ENCODE data around the gene COPZ2.
"Not testable (repeated sequence)": the region's sequence is repeated elsewhere in the genome, so short reads cannot be mapped to it uniquely, and the experiment has no call there.

Gene COPZ2, protein sequence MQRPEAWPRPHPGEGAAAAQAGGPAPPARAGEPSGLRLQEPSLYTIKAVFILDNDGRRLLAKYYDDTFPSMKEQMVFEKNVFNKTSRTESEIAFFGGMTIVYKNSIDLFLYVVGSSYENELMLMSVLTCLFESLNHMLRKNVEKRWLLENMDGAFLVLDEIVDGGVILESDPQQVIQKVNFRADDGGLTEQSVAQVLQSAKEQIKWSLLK

DNA sequence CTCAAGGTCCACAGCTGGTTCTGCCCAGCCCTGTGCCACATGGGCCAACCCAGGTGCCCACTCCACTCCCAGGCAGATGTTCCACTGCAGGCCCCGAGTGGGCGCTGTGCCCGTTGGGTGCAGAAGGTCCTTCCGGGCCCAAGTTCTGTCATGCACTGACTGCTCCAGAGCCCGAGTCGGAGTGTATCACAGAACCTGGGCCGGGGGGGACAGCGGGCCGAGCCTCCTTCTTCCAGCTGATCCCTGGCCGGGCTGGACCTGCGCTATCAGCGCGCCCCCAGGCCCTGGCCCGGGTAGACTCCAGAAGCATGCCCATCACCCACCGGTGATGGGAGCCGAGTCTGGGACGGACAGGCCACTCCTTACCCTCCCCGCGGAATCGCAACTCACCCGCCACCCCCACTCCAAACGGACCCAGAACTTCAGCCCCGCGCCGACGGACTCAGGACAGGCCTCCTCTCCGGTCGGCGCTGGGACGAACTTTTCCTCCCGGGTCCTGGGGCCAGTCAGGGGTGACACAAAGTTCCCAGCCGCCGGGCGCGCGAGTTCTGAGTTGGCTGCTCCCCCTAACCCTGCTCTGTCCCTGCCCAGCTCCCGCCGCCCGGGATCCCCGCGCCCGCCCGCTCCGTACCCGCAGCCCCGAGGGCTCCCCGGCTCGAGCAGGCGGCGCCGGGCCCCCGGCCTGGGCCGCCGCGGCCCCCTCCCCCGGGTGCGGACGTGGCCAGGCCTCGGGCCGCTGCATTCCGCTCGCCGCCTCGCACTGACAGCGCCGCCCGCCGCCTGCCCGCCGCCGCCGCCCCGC is at the start of gene COPZ2:
COPZ2 (minus strand) TSS at position 762 of the 802 bp plus-strand sequence; CDS start at position 742, 20 bp downstream.
- DNase-seq = peak; percentile 66 to 72

DNA sequence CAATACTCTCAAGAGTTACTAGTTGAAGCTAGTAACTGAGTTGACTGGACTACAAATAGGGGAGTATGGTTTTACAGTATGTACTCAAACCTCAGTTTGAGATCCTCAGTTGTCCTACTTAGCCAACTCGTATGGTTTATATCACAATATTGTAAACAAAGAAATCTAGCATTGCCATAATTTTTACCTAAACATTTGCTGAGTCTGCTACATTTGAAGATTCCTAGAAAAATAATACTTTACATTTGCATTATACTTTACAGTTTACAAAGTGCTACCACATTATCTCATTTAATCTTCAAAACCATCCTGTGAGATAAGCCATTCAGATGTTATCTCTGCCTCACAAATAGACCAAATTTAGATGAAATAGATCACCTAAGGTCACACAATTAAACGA is 47.3 kb upstream of the COPZ2 start:
- no peak for DNase-seq

DNA sequence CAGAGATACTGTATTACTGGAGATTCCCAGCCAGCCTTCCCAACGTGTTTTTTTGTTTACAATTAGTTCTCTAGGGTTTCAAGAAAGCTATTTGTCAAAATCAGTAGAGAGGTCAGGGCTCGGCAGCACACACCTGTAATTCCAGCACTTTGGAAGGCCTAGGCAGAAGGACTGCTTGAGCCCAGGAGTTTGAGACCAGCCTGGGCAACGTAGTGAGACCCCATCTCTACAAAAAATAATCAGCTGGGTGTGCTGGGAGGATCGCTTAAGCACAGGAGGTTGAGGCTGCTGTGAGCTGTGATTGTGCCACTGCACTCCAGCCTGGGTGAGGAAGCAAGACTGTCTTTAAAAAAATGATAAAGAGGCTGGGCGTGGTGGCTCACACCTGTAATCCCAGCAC is 44.3 kb upstream of the COPZ2 start:
- no peak for DNase-seq

DNA sequence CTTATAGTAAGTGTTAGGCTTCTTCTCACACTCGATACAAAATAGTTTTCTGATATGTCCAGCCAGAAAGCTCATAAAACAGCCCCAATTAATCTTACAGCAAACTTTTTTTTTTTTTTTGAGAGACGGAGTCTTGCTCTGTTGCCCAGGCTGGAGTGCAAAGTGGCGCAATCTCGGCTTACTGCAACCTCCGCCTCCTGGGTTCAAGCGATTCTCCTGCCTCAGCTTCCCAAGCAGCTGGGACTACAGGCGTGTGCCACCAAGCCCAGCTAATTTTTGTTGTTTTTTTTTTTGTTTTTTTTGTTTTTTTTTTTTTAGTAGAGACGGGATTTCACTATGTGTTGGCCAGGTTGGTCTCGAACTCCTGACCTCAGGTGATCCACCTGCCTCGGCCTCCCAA is 39.6 kb upstream of the COPZ2 start:
- not testable (repeated sequence) for DNase-seq

DNA sequence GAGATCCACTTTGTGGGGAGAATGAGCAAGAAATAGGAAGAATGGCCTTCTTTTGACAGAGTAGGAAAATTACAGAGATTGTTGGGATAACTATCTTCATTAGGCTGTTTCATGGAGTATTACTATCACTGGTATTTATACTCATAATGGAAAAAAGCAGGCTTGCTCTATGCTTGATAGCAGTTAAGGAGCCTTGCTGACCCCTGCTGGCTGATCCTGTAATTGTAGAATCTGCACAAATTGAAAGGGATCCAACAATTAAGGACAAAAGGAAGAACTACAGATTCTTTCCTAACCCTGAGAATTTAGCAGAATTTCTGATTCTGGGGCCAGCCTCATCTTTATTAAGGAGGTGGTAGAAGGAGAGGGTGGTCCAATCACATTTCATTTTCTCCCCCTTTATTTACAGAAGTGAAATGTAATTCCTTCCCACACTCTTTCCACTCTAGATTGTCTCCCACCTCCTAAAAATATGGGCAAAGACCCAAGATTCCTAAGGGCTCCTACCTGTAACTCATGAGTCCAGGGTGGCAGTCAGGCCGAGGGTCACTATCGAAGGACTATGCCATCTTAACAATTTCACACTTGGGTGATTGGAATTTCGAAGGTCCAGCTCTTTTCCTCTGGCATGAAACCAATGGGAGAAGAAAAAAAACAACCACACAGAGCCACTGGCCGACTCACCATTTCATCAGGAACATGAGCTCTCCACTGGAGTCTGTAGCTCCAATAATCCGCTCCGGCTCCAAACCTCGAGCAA is 36.9 kb upstream of the COPZ2 start:
- peak; percentile 70 to 82 for DNase-seq

DNA sequence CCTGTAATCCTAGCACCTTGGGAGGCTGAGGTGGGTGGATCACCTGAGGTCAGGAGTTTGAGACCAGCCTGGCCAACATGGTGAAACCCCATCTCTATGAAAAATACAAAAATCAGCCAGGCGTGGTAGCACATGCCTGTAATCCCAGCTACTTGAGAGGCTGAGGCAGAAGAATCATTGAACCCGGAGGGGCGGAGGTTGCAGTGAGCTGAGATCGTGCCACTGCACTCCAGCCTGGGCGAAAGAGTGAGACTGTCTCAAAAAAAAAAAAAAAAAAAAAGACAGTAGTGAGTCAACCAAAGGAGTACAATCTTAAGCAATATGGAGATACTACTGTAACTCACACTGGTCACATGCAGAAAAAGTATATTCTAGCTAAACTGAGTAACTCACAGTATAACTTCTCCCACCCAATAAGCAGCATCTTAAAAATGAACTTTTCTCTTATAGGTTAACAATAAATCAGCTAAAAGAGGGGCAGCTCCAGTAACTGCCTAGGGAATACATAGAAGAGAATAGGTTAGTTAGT is 36.0 kb upstream of the COPZ2 start:
- DNase-seq = not testable (repeated sequence)

DNA sequence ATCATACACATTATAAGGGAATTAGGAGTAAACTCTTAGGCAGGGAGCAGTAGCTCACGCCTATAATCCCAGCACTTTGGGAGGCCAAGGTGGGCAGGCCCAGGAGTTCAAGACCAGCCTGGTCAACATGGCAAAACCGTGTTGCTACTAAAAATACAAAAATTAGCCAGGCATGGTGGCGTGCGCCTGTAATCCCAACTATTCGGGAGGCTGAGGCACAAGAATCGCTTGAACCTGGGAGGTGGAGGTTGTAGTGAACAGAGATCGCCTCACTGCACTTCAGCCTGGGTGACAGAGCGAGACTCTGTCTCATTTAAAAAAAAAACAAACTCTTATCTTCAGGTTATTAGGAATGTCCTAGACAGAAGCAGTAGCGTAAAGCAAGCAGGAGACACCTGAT is 35.2 kb upstream of the COPZ2 start:
- DNase-seq = not testable (repeated sequence)

DNA sequence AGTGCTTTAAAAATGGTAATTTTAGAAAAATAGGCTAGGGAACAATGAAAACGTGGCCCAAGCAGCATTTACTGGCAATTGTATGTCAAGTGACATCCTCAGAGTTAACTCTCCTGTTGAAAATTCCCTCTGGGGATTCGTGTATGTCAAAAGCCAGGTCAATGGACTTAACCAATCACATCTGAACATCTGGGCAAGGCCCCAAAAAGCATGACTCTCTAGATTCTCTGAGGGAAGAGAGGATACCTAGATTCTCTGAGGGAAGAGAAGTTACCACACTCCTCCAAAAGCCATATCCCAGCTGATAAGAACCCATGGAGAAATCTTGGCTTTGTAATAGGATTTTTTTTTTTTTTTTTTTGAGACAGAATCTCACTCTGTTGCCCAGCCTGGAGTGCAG is 34.1 kb upstream of the COPZ2 start:
- DNase-seq = no peak

DNA sequence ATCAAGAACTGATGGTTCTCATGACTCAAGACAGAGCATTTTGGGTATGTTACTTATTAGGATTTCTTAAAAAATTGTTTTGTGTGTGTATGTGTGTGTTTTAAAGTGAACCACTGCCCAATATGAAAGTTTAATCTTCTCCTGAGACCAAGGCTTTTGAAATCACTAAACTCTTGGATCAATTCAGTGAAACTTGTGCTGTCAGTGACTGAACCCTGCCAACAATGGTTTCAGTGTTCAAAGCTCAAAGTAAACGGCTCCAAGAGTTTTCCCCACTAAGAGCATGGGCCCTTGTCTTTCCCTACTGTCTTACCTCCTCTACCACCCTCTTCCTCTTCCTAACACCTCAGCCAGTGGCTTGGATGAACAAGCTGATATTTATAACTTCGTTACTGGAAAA is 32.6 kb upstream of the COPZ2 start:
- DNase-seq = no peak

DNA sequence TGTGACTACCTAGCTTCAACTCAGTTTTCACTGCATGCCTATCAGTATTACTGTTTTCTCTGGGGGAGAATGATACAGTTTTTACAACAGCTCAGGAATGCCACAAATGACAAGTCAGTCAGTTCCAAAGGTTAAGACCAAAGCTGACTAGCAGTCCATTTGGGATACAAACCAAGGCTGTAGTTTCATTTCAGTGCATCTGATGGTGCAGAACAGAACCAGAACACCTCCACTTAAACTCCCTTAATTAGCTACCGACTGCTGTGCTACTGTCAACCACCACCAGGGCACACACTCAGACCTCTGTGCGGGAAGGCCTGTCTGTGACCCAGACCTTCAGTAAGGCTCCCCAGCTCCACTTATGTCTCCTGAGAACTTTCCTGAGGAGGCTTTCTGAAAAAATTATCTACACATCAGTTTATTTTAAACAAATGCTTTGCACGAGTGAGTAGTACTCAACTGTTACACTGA is 30.9 kb upstream of the COPZ2 start:
- DNase-seq = no peak

DNA sequence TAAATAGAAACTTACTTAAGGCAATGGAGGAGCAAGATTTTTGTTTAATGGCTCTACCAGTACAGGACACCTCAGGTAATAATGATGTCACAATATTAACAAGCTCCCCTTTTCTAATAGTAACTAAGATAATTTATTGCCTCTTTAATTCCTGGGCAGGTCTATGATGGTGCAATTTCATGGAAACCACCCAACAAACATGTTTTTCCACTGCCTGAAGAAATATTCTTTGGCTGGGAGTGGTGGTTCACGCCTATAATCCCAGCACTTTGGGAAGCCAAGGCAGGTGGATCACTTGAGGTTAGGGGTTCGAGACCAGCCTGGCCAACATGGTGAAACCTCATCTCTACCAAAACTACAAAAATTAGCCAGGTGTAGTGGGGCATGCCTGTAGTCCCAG is 30.2 kb upstream of the COPZ2 start:
- not testable (repeated sequence) for DNase-seq

DNA sequence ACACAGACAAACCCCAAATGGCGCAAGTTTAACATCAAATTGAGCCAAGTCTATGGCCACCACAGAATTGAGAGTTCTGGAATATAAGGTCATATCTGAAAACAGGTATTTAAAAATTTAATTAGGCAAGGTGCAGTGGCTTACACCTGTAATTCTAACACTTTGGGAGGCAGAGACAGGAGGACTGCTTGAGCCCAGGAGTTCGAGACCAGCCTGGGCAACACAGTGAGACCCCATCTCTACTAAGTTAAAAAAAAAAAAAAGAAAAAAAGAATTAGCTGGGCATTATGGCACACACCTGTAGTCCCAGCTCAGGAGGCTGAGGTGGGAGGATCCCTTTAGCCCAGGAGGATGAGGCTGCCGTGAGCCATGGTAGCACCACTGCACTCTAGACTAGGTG is 29.6 kb upstream of the COPZ2 start:
- no peak for DNase-seq

DNA sequence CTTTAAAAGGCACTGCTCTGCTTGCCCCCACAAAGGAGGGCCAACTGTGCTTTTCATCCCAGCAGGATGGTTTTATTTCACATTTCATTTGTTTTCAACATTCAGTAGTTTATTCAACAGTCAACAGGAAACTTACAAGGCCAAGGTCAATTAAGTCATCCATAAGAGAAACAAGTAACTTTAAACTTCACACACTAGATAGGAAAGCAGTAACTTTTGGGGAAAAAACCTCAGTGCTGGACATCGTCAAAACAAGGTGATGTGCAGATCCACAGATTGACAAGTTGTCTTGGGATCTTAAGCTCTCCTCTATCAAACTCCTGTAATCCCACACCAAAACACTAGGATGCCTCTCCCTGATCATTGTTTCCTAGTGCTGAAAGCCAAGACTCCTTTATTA is 29.1 kb upstream of the COPZ2 start:
- no peak for DNase-seq

DNA sequence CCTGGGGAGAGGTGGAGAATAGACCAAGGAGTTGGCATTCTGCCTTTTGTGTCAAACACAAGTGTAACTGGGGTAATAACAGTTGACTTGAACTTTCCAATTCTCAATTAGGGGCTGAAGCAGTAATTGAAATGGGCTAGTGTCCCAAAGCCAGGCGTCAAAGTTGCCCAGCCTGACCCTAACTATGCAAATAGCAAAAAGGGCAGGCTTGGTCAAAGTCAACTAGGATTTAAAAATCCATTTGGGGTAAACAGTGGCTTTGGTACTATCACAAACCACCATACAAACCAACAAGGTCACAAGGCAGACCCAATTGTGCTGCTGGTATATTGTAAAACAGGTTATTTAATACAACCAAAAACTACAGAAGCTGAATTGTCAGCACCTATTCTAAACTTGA is 28.6 kb upstream of the COPZ2 start:
- DNase-seq = no peak

DNA sequence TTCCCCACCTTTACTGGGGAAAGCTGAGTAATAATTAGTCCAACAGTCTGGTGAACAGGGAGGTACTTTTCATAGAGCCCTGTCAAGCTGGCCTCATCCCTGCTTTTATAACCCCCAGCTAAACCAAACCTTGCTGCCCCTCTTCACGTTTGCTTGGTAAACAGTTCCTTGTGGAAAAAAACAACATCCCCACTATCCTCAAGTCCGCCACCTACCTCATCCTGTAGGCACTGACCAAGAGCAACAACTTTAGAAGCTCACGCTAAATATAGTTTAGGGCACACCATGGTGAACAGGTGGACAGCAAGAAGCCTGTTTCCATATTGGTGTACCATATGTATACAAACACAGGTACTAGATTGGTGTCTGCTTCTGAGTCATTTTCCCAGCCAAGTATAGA is 27.0 kb upstream of the COPZ2 start:
- DNase-seq = no peak

DNA sequence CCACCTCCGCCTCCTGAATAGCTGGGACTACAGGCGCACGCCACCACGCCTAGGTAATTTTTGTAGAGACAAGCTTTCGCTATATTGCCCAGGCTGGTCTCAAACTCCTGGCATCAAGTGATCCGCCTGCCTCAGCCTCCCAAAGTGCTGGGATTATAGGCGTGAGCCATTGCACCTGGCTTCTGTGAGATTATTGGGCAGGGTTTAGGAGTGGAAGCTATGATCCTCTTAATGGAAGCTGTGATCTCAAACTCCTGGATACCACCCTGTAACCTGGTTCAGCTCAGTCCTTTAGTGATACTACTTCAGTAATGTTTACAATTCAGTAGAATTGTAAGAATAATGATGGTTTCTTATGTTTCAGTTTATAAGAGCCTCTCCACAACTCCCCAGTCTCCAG is 24.7 kb upstream of the COPZ2 start:
- no peak for DNase-seq

DNA sequence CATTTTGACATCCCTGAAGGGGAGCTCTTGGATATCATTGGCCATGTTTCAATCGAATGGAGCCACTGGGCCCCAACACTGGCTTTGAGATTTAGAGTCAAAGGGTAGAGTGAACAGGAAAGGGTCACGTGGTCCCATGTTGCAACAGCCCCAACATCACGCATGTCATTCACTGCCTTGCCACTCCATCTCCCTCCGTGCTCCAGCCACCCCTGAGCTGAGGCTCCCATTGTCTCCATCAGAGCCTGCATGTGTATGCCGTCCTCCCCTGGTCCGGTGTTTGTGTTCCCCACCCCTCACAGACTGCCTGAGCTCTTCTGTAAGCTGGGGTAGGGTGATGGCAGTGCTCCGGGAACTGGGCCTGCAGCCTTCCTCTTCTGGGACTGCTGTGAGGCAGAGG is 22.7 kb upstream of the COPZ2 start:
- DNase-seq = no peak

DNA sequence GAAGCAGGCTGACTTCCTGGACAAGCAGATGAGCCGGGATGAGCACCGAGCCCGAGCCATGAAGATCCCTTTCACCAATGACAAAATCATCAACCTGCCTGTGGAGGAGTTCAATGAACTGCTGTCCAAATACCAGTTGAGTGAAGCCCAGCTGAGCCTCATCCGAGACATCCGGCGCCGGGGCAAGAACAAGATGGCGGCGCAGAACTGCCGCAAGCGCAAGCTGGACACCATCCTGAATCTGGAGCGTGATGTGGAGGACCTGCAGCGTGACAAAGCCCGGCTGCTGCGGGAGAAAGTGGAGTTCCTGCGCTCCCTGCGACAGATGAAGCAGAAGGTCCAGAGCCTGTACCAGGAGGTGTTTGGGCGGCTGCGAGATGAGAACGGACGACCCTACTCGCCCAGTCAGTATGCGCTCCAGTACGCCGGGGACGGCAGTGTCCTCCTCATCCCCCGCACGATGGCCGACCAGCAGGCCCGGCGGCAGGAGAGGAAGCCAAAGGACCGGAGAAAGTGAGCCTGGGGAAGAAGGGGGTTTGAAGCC is 21.6 kb upstream of the COPZ2 start:
- no peak for DNase-seq

DNA sequence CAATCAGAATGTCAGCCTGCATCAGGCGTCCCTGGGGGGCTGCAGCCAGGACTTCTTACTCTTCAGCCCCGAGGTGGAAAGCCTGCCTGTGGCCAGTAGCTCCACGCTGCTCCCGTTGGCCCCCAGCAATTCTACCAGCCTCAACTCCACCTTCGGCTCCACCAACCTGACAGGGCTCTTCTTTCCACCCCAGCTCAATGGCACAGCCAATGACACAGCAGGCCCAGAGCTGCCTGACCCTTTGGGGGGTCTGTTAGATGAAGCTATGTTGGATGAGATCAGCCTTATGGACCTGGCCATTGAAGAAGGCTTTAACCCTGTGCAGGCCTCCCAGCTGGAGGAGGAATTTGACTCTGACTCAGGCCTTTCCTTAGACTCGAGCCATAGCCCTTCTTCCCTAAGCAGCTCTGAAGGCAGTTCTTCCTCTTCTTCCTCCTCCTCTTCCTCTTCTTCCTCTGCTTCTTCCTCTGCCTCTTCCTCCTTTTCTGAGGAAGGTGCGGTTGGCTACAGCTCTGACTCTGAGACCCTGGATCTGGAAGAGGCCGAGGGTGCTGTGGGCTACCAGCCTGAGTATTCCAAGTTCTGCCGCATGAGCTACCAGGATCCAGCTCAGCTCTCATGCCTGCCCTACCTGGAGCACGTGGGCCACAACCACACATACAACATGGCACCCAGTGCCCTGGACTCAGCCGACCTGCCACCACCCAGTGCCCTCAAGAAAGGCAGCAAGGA is 21.0 kb upstream of the COPZ2 start:
- DNase-seq = no peak

DNA sequence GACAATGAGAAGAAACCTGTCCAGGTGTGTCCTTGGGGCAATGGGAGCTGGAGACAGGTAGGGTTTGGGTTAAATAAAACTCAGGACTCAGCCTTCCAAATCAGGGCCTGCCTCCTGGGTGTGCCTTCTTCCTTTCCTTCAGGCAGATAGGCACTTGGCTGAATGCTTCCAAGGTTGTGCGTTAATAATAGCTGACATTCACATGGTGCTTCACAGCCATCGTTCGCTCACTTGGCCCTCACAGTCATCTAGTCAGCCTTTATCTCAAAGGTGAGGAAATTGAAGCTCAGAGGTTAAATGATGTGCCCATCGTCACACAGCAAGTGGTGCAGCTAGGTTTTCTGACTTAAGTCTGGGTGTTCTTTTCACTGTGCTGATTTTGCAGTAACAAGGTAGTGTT is 20.0 kb upstream of the COPZ2 start:
- no peak for DNase-seq

DNA sequence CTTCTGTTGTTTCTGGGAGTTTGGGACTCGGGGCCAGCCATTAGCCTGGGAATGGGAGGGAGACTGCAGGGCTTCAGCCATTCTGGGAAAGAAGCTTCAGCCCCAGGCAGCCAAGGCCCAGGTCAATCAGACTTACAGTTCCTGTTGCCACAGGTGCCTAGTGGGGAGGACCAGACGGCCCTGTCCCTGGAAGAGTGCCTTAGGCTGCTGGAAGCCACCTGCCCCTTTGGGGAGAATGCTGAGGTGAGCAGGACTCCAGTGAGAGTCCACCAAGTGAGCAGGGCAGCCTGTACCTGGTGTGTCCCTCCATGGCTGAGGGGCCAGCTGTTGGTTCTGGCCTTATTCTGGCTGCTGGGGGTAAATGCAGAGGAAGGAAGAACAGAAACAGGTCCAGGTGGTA is 19.3 kb upstream of the COPZ2 start:
- DNase-seq = no peak

DNA sequence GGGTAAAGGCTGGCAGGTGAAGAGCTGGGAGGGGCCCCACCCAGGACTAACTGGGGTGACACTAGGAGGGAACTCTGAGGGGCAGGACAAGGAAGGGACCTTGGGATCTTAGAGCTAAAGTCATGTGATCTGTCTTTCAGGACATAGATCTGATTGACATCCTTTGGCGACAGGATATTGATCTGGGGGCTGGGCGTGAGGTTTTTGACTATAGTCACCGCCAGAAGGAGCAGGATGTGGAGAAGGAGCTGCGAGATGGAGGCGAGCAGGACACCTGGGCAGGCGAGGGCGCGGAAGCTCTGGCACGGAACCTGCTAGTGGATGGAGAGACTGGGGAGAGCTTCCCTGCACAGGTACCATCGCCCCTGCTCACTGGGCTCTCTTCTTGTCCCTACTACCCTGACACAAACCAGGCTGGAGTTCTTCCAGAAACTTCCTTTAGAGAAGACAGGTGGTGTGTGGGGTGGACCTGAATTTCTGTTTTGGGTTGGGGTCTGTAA is 18.7 kb upstream of the COPZ2 start:
- no peak for DNase-seq
